ENCODE results near the gene PITPNM2.

Gene PITPNM2

GRCh38 chr12:123150744-123151456 lies at the start of gene PITPNM2:
PITPNM2 (minus strand) TSS chr12:123151090; CDS start chr12:123034590, 116,500 bp downstream.
- DNase-seq, result no peak

DNA sequence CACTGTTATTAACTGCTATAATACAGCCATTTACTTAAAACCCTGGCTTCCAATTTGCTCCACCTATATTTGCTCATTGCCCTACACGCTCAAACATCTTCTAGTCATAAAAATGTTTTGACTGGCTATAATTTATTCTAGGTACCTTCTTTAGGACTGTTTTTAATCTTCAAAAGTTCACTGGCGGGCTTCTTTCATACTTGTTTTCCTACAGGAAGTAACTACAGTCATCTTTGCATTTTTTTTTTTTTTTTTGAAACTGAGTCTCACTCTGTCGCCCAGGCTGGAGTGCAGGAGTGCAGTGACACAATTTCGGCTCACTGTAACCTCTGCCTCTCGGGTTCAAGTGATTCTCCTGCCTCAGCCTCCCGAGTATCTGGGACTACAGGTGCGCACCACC lies 49.5 kb upstream of the PITPNM2 start:
- no peak for DNase-seq

GRCh38 chr12:123199936-123200335 lies 49.0 kb upstream of the PITPNM2 start:
- DNase-seq, result no peak

DNA sequence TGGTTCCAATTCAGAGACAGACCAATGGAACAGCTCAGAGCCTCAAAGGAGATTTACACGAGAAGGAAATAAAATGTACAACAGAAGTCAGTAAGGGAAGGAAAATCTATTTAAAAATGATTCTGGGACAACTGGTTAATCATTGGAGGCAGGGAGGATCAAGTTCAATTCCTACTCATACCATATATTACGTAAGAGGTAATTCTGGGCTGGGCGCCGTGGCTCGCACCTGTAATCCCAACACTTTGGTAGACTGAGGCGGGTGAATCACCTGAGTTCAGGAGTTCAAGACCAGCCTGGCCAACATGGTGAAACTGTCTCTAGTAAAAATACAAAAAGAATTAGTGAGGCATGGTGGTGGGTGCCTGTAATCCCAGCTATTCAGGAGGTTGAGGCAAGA lies 36.7 kb upstream of the PITPNM2 start:
- DNase-seq, result no peak

GRCh38 chr12:123180171-123180570 lies 29.3 kb upstream of the PITPNM2 start:
- no peak for DNase-seq

DNA sequence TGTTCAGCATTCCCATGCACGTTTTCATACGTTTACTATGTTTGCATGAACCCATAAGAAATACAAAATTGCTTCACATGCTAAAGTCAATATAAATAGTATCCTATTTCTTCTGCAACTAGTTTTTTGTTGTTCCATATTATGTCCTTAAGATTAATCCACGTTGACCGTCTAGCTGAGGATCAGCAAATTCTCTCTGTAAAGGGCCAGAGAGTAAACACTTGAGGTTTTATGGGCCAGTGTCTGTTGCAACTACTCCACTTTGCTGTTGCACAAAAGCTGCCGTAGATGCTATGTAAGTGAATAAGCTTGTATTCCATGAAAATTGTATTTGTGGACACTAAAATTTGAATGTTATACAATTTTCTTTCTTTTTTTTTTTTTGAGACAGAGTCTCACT lies 21.1 kb upstream of the PITPNM2 start:
- DNase-seq, result no peak

- no peak for DNase-seq
These were observed 16.4 kb upstream of the PITPNM2 start for GRCh38 chr12:123167329-123167728.

DNA sequence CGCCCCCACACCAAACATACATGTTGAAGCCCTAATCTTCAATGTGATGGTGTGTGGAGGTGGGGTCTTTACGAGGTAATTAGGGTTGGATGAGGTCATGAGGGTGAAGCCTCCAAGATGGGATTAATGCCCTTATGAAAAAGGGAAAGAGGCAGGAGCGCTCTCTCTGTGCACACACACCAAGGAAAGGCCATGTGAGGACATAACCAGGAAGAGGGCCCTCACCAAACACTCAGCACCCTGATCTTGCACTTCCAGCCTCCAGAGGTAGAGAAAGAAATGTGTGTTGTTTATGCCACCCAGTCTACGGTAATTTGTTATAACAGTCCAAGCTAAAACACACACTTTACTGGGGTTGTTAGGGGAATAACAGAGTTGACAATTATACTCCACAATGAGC lies 14.6 kb upstream of the PITPNM2 start:
- no peak for DNase-seq

GRCh38 chr12:123164710-123165261 lies 13.9 kb upstream of the PITPNM2 start:
- no peak for DNase-seq

- DNase-seq, result no peak
These were observed 13.3 kb upstream of the PITPNM2 start for GRCh38 chr12:123164222-123164621.

DNA sequence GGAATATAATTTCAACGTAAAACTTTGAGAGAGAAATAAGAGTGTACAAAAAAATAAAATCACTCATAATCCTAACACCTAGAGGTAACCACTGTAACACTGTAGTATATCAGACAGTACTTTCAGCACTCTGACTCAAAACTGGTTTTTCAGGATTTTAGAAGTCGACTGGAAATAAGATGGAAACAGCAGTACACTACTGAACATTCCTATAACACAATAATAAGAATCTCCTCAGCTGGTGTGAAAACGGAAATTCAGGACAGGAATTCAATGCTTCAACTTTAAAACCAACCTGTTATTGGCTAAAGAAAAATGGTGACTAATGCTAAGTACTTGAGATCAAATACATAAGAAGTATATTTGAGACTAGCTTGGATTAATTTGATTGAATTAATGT lies 12.3 kb upstream of the PITPNM2 start:
- DNase-seq, result no peak

- no peak for DNase-seq
These were observed 10.1 kb upstream of the PITPNM2 start for GRCh38 chr12:123160801-123161487.

- no peak for DNase-seq
These were observed 3.0 kb upstream of the PITPNM2 start for GRCh38 chr12:123153906-123154305.

DNA sequence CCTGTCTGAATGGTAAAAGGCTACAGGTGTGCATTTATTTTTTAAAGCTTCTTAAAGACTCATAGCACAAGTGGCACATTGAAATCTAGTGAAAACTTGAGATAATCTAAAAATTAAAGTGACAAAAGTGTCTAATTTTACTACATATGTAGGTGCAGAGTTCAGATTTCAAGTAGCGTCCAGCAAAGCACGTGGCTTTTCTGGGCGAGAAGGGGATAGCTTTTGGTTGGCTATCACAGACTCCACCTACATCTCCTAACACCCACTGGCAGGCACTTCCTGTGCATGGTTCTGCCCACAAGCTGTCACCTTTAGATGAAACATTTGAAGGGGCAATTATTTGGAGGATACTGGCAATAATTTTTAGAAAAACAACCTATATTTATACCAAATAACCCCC lies 1.9 kb upstream of the PITPNM2 start:
- no peak for DNase-seq

DNA sequence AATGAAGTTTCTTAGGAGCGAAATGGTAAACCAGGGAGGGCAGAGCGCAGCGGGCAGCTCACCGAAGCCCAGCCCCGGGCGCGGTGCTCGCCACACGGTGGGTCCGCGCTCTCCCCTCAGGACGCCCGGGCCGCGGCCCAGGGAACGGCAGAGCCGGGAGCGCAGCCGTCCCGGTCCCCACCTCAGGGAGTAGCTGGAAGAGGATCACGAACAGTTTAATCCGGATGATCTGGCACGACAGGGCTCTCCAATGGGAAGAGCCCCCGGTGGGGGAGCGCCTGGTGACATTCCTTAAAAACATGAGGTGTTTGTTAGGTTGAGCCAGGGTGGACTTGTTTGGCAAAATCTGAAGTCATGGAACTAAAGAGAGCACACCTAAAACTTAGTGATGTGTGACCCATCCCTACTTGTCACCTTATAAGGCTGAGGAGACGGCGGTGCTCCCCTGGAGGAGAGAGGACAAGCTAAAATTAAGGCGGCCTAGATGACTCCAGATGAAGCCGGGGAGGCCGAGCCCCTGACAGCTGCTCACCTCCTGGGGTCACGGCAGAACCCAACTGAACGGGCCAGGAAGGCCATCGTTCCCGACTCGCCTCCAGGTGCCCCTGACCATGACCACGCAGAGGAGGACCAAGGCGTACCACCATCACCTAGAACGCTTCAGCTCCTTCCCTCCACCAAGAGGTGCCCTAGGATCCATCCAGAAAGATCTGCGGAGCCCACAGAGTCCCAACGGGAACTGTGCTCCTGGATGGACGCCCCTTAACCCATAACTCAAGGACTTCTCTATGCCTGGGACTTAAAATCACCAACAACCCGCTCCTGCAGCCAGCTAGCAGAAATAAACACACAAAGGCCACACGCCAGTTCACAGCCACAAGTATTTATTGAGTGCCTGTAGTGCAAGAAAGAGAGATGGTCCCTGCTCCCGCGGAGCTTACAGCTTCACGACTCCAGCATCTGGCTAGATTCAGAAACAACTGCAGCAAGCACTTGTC lies 866 bp upstream of the PITPNM2 start:
- DNase-seq, result no peak

DNA sequence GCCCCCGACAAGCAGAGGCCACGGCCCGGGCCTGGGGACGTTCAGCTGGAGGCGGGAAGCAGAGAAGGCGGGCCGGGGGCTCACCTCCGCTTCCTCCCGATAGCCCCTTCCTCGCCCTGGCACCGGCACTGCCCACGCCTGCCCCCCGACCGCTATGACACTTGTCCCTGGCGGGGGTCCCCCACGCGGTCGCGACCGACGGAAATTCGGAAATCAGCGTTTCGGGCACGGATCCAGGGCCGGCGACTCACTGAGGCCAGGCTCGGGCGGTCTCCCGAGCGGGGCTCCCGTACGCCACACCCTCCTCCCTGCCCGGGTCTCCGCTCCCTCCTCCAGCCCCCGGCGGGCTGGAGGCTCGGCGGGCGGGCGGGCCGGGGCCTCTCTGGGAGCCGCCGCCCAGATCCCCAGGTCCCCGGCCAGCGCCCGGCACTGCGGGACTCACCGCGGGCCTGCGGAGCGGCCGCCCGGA lies 581 bp downstream of the PITPNM2 start:
- no peak for DNase-seq

- no peak for DNase-seq
These were observed 1.2 kb downstream of the PITPNM2 start for GRCh38 chr12:123149501-123150274.

GRCh38 chr12:123149088-123149487 lies 1.8 kb downstream of the PITPNM2 start:
- no peak for DNase-seq

GRCh38 chr12:123148655-123149054 lies 2.2 kb downstream of the PITPNM2 start:
- no peak for DNase-seq

DNA sequence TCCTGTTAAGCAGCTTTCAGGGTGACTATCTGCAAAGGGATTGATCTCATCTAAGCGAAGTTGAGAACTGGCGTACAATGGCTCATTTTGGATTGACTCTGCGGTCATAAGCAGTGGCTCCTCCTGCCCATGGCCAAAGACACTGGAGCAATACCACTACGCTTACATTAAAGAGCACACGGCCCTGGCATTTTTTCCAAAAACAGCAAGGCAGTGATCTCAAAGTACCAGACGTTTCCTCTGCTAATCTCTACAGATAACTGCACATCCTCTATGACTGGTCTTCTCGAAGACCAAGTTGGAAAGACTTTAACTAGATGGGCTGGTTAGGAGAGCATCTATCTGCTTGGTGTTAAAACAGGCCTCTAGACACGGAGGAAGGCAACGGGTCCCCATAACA lies 2.7 kb downstream of the PITPNM2 start:
- DNase-seq, result no peak

GRCh38 chr12:123145211-123145610 lies 5.7 kb downstream of the PITPNM2 start:
- DNase-seq, result no peak

All from cortex of kidney (tissue), 1 donor.